ENCODE data around the gene SYNE1.
"Not testable (repeated sequence)": the region's sequence is repeated elsewhere in the genome, so short reads cannot be mapped to it uniquely, and the experiment has no call there.

- not testable (repeated sequence) for TF ChIP-seq ESRRA (CRISPR knock-in tag; IDR thresholded peaks at IDR 0.05; ENCODE audit: borderline replicate concordance); ZNF263 (CRISPR knock-in tag; IDR thresholded peaks at IDR 0.05; ENCODE audit: low read depth); ATF3 (CRISPR knock-in tag; conservative IDR thresholded peaks at IDR 0.05); CTCF (IDR thresholded peaks at IDR 0.05); SP1 (CRISPR knock-in tag; conservative IDR thresholded peaks at IDR 0.05); ZNF512 (CRISPR knock-in tag; IDR thresholded peaks at IDR 0.05; ENCODE audit: borderline replicate concordance); JAZF1 (CRISPR knock-in tag; IDR thresholded peaks at IDR 0.05); MYBL2 (CRISPR knock-in tag; IDR thresholded peaks at IDR 0.05); NFATC4 (CRISPR knock-in tag; IDR thresholded peaks at IDR 0.05)
Measured at GRCh38 chr6:152076242-152076641, 560.9 kb downstream of the SYNE1 start.

All from WTC11 (cell line).